Mammary epithelial cell (primary cell): ENCODE data around the gene GOLT1B.

Experiments
- EZH2 ChIP-seq: IDR thresholded peaks from 2 replicates; pipeline ENCODE4 v1.6.1; 2012; ENCODE audit warnings: low read length, inconsistent platforms, borderline replicate concordance
- TF ChIP-seq, protein P1 (sequence below), 2 donors: IDR thresholded peaks in 1 of 2; conservative IDR thresholded peaks in 1 of 2; 2 replicates each; pipeline ENCODE4 v1.5.1; 2011 to 2012; ENCODE audit warnings: inconsistent platforms in 2 of 2, low read length in 2 of 2, mild to moderate bottlenecking in 2 of 2, control low read depth in 1 of 2, low read depth in 1 of 2; ENCODE audit not compliant: insufficient read depth in 1 of 2; ENCODE audit errors: extremely low read depth in 1 of 2

DNA sequence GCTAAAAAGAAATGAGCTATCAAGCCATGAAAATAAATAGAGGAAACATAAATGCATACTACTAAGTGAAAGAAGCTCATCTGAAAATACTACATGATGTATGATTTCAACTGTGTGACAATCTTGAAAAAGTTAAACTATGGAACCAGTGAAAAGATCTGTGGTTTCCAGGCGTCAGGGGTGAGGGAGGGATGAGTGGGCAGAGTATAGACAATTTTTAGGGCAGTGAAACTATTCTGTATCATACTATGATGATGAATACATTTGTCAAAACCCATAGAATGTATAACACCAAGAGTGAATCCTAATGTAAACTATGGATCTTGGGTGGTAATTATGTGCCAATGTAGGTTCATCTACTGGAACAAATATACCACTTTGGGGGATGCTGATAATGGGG lies 45.8 kb downstream of the GOLT1B start:
- TF ChIP-seq, protein P1, sequence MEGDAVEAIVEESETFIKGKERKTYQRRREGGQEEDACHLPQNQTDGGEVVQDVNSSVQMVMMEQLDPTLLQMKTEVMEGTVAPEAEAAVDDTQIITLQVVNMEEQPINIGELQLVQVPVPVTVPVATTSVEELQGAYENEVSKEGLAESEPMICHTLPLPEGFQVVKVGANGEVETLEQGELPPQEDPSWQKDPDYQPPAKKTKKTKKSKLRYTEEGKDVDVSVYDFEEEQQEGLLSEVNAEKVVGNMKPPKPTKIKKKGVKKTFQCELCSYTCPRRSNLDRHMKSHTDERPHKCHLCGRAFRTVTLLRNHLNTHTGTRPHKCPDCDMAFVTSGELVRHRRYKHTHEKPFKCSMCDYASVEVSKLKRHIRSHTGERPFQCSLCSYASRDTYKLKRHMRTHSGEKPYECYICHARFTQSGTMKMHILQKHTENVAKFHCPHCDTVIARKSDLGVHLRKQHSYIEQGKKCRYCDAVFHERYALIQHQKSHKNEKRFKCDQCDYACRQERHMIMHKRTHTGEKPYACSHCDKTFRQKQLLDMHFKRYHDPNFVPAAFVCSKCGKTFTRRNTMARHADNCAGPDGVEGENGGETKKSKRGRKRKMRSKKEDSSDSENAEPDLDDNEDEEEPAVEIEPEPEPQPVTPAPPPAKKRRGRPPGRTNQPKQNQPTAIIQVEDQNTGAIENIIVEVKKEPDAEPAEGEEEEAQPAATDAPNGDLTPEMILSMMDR (conservative IDR thresholded peaks at IDR 0.05 in 1 of 2, IDR thresholded peaks at IDR 0.05 in 1 of 2; ENCODE audit: extremely low read depth in 1 of 2, insufficient read depth in 1 of 2, low read depth in 1 of 2, low read length in 2 of 2), result no peak
- TF ChIP-seq EZH2, result no peak
